GM13976 (cell line): ENCODE measurements around the gene GALK1.

Source experiments
- DNase-seq: peaks from one replicate; pipeline ENCODE4 v3.0.0; 2012; ENCODE audit warnings: low spot score
- in situ Hi-C: fragments of 300-500 bp; cut with MboI; formaldehyde crosslinking; loops from one replicate; pipeline ENCODE4 v1.12.0; 2022; ENCODE audit warnings: low sequenced_read_pairs, mixed read lengths, inconsistent platforms; ENCODE audit not compliant: unreplicated experiment
- TF ChIP-seq, protein P1 (sequence below): IDR thresholded peaks from 2 replicates; pipeline ENCODE4 v1.5.1; 2012; ENCODE audit warnings: borderline replicate concordance, mild to moderate bottlenecking; ENCODE audit not compliant: insufficient read depth; ENCODE audit errors: extremely low read depth, missing control alignments, control extremely low read depth

The GALK1 gene

DNA sequence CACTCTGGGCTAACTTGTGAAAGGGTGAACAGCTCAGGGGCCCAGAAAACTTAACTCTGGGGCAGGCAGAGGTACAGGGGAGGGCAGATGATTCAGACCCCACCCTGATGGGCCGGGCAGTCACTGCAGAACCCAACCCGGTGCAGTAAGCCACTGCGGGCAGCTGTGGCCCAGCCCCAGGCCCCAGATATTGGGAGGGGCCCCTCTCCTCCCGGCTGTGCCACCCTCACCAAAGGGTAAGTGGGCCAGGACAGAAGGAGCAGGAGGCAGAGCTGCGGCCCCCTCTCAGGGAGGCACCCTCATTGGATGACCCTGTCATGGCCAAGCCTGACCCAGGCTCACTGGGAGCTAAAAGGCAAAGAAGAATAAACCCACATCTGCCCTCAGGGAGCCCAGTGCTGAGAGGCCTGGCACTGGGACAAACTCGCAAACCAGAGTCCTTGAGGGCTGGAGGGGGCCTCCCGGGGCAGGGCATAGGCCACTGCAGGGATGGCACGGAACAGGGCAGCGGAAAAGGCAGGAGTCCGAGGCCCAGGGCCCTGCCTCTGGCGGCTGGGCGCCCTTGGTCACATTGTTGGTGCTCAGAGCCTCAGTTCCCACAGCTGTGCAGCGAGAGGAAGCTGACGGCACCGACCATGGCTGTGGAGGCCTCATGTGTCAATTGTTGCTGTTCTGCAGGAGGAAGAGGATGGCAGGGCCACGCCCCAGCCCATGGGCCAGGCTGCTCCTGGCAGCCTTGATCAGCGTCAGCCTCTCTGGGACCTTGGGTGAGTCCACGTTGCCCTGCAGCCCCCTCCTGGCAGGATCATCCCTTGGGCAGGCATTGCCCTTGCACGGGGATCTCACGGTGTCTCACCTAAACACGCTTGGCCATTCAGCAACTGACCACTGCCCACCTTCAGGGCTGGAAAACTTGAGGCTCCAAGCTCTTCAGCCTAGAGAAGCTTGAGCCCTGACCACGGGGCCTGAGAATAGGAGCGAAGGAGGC, 40.7 kb downstream of the GALK1 start:
- in situ Hi-C loops = no loop called here
- TF ChIP-seq, protein P1, sequence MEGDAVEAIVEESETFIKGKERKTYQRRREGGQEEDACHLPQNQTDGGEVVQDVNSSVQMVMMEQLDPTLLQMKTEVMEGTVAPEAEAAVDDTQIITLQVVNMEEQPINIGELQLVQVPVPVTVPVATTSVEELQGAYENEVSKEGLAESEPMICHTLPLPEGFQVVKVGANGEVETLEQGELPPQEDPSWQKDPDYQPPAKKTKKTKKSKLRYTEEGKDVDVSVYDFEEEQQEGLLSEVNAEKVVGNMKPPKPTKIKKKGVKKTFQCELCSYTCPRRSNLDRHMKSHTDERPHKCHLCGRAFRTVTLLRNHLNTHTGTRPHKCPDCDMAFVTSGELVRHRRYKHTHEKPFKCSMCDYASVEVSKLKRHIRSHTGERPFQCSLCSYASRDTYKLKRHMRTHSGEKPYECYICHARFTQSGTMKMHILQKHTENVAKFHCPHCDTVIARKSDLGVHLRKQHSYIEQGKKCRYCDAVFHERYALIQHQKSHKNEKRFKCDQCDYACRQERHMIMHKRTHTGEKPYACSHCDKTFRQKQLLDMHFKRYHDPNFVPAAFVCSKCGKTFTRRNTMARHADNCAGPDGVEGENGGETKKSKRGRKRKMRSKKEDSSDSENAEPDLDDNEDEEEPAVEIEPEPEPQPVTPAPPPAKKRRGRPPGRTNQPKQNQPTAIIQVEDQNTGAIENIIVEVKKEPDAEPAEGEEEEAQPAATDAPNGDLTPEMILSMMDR = no peak
- no peak for DNase-seq

DNA sequence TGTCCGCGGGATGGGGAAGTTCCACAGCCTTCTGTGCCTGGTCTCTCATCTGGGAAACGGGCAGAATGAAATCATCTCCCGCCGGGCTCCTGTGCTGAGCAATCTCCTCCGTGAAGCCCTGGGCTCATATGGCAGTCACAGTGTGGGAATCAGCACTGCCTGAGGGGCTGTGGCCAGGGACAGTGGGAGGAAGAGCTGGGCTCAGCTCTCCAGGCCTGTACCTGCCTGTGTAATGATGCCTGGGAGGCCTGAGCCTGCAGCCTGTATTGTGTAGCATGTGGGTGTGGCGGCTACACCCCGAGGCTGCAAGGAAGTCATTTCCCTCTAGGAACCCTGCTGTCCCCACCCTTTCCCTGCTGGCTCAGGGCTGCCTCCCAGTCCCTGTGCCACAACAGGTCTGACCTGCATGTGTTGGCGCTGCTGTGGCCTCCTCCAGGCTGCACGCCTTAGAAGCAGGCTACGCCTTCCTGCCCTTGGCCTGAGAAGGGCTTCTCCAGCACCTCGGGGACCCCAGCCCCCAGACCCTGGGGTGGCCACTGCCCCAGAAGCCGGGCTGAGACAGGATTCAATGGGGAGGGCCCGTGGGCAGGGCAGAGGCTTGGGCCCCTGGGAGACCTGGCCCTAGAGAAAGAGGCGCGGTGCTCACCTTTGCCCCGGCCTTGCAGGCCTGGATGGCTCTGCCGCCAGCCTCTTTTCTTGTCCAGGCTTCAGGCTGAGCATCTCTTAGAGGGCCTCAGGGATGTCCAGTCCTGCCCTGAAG, 41.6 kb downstream of the GALK1 start:
- TF ChIP-seq, protein P1 = no peak
- in situ Hi-C loops = no loop called here
- DNase-seq = no peak

- no peak for DNase-seq
- in situ Hi-C loops = no loop called here
- TF ChIP-seq, protein P1 = no peak
Measured at GRCh38 chr17:75722542-75723095, 42.4 kb downstream of the GALK1 start.

DNA sequence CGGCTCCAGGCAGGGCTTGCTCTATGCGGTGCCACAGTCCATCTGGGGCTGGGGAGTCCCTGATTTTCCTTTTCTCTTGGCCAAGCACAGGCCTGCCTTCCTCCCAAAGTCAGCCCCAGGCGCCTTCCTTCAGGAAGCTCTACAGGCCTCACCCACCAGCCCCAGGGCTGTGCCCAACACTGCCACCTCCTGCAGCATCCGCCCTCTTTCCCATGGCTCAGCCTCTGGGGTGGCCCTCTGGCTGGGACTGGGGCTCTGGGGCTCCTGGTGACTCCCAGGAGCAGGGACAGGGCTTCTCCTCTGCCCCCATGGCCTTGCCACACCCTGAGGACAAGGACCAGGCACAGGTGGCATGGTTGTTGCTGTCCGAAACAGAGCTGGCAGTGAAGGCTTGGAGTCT, 42.9 kb downstream of the GALK1 start:
- DNase-seq = no peak
- TF ChIP-seq, protein P1 = no peak
- in situ Hi-C loops = no loop called here

DNA sequence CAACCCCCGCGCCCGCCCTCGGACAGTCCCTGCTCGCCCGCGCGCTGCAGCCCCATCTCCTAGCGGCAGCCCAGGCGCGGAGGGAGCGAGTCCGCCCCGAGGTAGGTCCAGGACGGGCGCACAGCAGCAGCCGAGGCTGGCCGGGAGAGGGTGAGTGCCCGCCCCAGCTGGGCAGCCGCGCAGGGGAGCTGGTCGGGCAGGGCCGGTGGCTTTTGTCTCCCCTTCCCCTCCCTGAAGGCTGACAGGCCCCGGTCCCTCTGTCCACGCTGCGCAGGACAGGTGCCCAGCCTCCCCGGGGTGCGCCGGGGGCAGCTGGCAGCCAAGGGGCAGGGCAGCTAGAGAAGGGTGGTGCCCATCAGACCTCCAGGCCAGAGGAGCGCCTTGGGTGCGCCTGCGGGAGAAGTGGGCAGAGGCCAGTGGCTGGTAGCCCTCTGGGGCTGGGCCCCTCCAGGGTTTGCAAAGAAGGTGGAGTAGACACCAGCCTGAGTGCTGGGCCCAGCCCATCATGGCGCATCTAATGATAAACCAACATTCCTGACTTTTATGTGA, 43.5 kb downstream of the GALK1 start:
- in situ Hi-C loops = no loop called here
- TF ChIP-seq, protein P1 = no peak
- no peak for DNase-seq

GRCh38 chr17:75720656-75721462, 44.1 kb downstream of the GALK1 start, which contains the start of gene ITGB4:
TSS of gene ITGB4 (plus strand) at chr17:75721459. CDS start at chr17:75724704, 3,245 bp downstream.
- in situ Hi-C loops = no loop called here
- TF ChIP-seq, protein P1 = no peak
- DNase-seq = peak; percentile 87
